Ecto neural progenitor cell (in vitro differentiated cells): Measurements from ENCODE around the gene OGDH.

Source experiments
- DNase-seq: peaks from one replicate; pipeline ENCODE4 v3.0.0-alpha.2; 2018; ENCODE audit warnings: low spot score

The OGDH gene

GRCh38 chr7:44618753-44619152 lies 12.3 kb downstream of the OGDH start:
- DNase-seq: no peak

- DNase-seq: no peak
Measured at GRCh38 chr7:44621034-44621749, 14.8 kb downstream of the OGDH start.

GRCh38 chr7:44621750-44622103 lies 15.3 kb downstream of the OGDH start:
- no peak for DNase-seq

- no peak for DNase-seq
Measured at GRCh38 chr7:44622342-44623151, 16.1 kb downstream of the OGDH start.

GRCh38 chr7:44624318-44624717 lies 17.9 kb downstream of the OGDH start:
- no peak for DNase-seq

- no peak for DNase-seq
Measured at GRCh38 chr7:44625526-44626471, 19.4 kb downstream of the OGDH start.

GRCh38 chr7:44626620-44627019 lies 20.2 kb downstream of the OGDH start:
- no peak for DNase-seq

GRCh38 chr7:44629829-44630522 lies 23.5 kb downstream of the OGDH start:
- DNase-seq: no peak

GRCh38 chr7:44630792-44631457 lies 24.5 kb downstream of the OGDH start:
- DNase-seq: no peak

GRCh38 chr7:44631458-44632115 lies 25.2 kb downstream of the OGDH start:
- DNase-seq: no peak

GRCh38 chr7:44632196-44632595 lies 25.8 kb downstream of the OGDH start:
- no peak for DNase-seq

- DNase-seq: no peak
Measured at GRCh38 chr7:44633254-44634186, 27.1 kb downstream of the OGDH start.

GRCh38 chr7:44634187-44634838 lies 27.9 kb downstream of the OGDH start:
- DNase-seq: no peak

- DNase-seq: no peak
Measured at GRCh38 chr7:44634839-44635591, 28.6 kb downstream of the OGDH start.

- no peak for DNase-seq
Measured at GRCh38 chr7:44636041-44636584, 29.7 kb downstream of the OGDH start.

- DNase-seq: no peak
Measured at GRCh38 chr7:44636926-44637325, 30.5 kb downstream of the OGDH start.

GRCh38 chr7:44637788-44638594 lies 31.6 kb downstream of the OGDH start:
- DNase-seq: no peak
